Measurements from ENCODE around the gene FTCD.

The FTCD gene

GRCh38 chr21:46100426-46100825, 55.0 kb downstream of the FTCD start:
- H3K27me3 ChIP-seq (replicated peaks): no peaks in the 10 kb centered on the region
- peak overlapping the region; percentile 2 for H3K27ac ChIP-seq
- no peak for DNase-seq
- TF ChIP-seq CTCF (IDR thresholded peaks at IDR 0.05; ENCODE audit: low read depth, low read length, missing control alignments): no peak
- peaks cover 14% of the 10 kb centered on the region for H3K36me3 ChIP-seq (replicated peaks)
- H3K4me3 ChIP-seq (ENCODE audit: low read depth, low read length): peak overlapping the region; percentile 78
- in situ Hi-C loops (cut with HindIII; ENCODE audit: low pct_ligation_motif_present, low sequenced_read_pairs): no loop called here

- peaks cover 14% of the 10 kb centered on the region for H3K36me3 ChIP-seq (replicated peaks)
- H3K27ac ChIP-seq: no peak overlapping the region
- no peaks in the 10 kb centered on the region for H3K27me3 ChIP-seq (replicated peaks)
- peak overlapping the region; percentile 78 for H3K4me3 ChIP-seq (ENCODE audit: low read depth, low read length)
- in situ Hi-C loops (cut with HindIII; ENCODE audit: low pct_ligation_motif_present, low sequenced_read_pairs): no loop called here
- TF ChIP-seq CTCF (IDR thresholded peaks at IDR 0.05; ENCODE audit: low read depth, low read length, missing control alignments): no peak
- DNase-seq: no peak
Measured at GRCh38 chr21:46100020-46100419, 55.4 kb downstream of the FTCD start.

- in situ Hi-C loops (cut with HindIII; ENCODE audit: low pct_ligation_motif_present, low sequenced_read_pairs): no loop called here
- peaks cover 9% of the 10 kb centered on the region for H3K36me3 ChIP-seq (replicated peaks)
- no peak for DNase-seq
- no peaks in the 10 kb centered on the region for H3K27me3 ChIP-seq (replicated peaks)
- peak overlapping the region; percentile 78 for H3K4me3 ChIP-seq (ENCODE audit: low read depth, low read length)
- H3K27ac ChIP-seq: peak overlapping the region; percentile 34
- TF ChIP-seq CTCF (IDR thresholded peaks at IDR 0.05; ENCODE audit: low read depth, low read length, missing control alignments): peak; percentile 27
Measured at GRCh38 chr21:46099476-46099875, 55.9 kb downstream of the FTCD start.

GRCh38 chr21:46098303-46099141, 56.9 kb downstream of the FTCD start:
- Histone ChIP-seq H3K27me3 (replicated peaks) (no peaks in the 10 kb centered on the region), H3K4me3 (ENCODE audit: low read depth, low read length) (peak overlapping the region; percentile 78)
- in situ Hi-C loops (cut with HindIII; ENCODE audit: low pct_ligation_motif_present, low sequenced_read_pairs): no loop called here

GRCh38 chr21:46097336-46098293, 57.8 kb downstream of the FTCD start, which contains the start of gene COL6A2:
Gene COL6A2 (plus strand): TSS chr21:46098112.
- in situ Hi-C loops (cut with HindIII; ENCODE audit: low pct_ligation_motif_present, low sequenced_read_pairs): no loop called here
- DNase-seq: peak; percentile 36
- Histone ChIP-seq H3K27ac (peak within 1 kb of the TSS; percentile 69), H3K4me3 (ENCODE audit: low read depth, low read length) (peak within 1 kb of the TSS; percentile 78), H3K27me3 (replicated peaks) (no peaks in the 10 kb centered on the region), H3K36me3 (replicated peaks) (peaks cover 7% of the 10 kb centered on the region)
- peak; percentile 2 for TF ChIP-seq CTCF (IDR thresholded peaks at IDR 0.05; ENCODE audit: low read depth, low read length, missing control alignments)

More at GRCh38 chr21:46098303-46099141, 56.9 kb downstream of the FTCD start:
- no peak for TF ChIP-seq CTCF (IDR thresholded peaks at IDR 0.05; ENCODE audit: low read depth, low read length, missing control alignments)
- H3K36me3 ChIP-seq (replicated peaks): peaks cover 7% of the 10 kb centered on the region
- DNase-seq: no peak
- peak overlapping the region; percentile 69 for H3K27ac ChIP-seq
